H9 (cell line): ENCODE measurements around the gene AP1B1. TPM values are rescaled to one million over a fixed set of nuclear protein-coding genes. Genes with fewer than 3 reads are reported as not detected.

Source experiments
- DNase-seq: peaks from one replicate; pipeline ENCODE4 v3.0.0-alpha.2; 2017
- H2AFZ ChIP-seq: one replicate; pipeline ENCODE4 v1.6.1; 2013; ENCODE audit warnings: mild to moderate bottlenecking, low read length, control low read depth, moderate library complexity
- H2AK5ac ChIP-seq: 2 replicates; pipeline ENCODE4 v1.6.1; 2013; ENCODE audit warnings: low read length, control low read depth, mixed read lengths; ENCODE audit not compliant: insufficient read length
- H2BK120ac ChIP-seq: one replicate; pipeline ENCODE4 v1.6.1; 2013; ENCODE audit warnings: low read depth, mild to moderate bottlenecking, low read length, control low read depth, inconsistent platforms; ENCODE audit not compliant: poor library complexity, severe bottlenecking
- H2BK12ac ChIP-seq: 2 replicates; pipeline ENCODE4 v1.6.1; 2013; ENCODE audit warnings: low read length, control low read depth, mixed read lengths, low read depth; ENCODE audit not compliant: insufficient read length
- H2BK15ac ChIP-seq: 2 replicates; pipeline ENCODE4 v1.6.1; 2013; ENCODE audit warnings: low read depth, low read length, control low read depth
- H2BK20ac ChIP-seq: one replicate; pipeline ENCODE4 v1.6.1; 2013; ENCODE audit warnings: low read depth, mild to moderate bottlenecking, low read length, control low read depth, inconsistent platforms; ENCODE audit not compliant: poor library complexity, severe bottlenecking
- H2BK5ac ChIP-seq: 2 replicates; pipeline ENCODE4 v1.6.1; 2013; ENCODE audit warnings: low read length, control low read depth, mixed read lengths; ENCODE audit not compliant: insufficient read length
- H3K14ac ChIP-seq: 2 replicates; pipeline ENCODE4 v1.6.1; 2013; ENCODE audit warnings: low read length, control low read depth; ENCODE audit not compliant: insufficient read depth
- H3K18ac ChIP-seq: 2 replicates; pipeline ENCODE4 v1.6.1; 2013; ENCODE audit warnings: low read depth, mild to moderate bottlenecking, mixed read lengths, low read length, control low read depth; ENCODE audit not compliant: insufficient read length
- H3K23ac ChIP-seq: 2 replicates; pipeline ENCODE4 v1.6.1; 2013; ENCODE audit warnings: low read length, control low read depth, mixed read lengths, low read depth; ENCODE audit not compliant: insufficient read length
- H3K23me2 ChIP-seq: 2 replicates; pipeline ENCODE4 v1.6.1; 2013; ENCODE audit warnings: low read depth, mild to moderate bottlenecking, mixed read lengths, low read length, control low read depth; ENCODE audit not compliant: insufficient read length, poor library complexity, severe bottlenecking
- H3K27ac ChIP-seq: 2 replicates; pipeline ENCODE4 v1.5.1; 2013; ENCODE audit warnings: low read length, control low read depth, mixed read lengths, low read depth; ENCODE audit not compliant: insufficient read length
- H3K27me3 ChIP-seq: 2 replicates; pipeline ENCODE4 v1.6.1; 2013; ENCODE audit warnings: low read length, control low read depth, inconsistent platforms; ENCODE audit not compliant: insufficient read depth
- H3K4ac ChIP-seq: 2 replicates; pipeline ENCODE4 v1.6.1; 2013; ENCODE audit warnings: low read depth, mild to moderate bottlenecking, control low read depth, inconsistent platforms, low read length, moderate library complexity
- H3K4me1 ChIP-seq: 2 replicates; pipeline ENCODE4 v1.6.1; 2013; ENCODE audit warnings: low read length, control low read depth, inconsistent platforms; ENCODE audit not compliant: insufficient read depth
- H3K4me2 ChIP-seq: 2 replicates; pipeline ENCODE4 v1.6.1; 2013; ENCODE audit warnings: low read length, control low read depth, mixed read lengths; ENCODE audit not compliant: insufficient read length, insufficient read depth
- H3K56ac ChIP-seq: 2 replicates; pipeline ENCODE4 v1.6.1; 2013; ENCODE audit warnings: low read depth, mild to moderate bottlenecking, mixed read lengths, low read length, control low read depth; ENCODE audit not compliant: insufficient read length
- H3K79me1 ChIP-seq: 2 replicates; pipeline ENCODE4 v1.6.1; 2013; ENCODE audit warnings: low read depth, mild to moderate bottlenecking, moderate library complexity, low read length, control low read depth, inconsistent platforms; ENCODE audit not compliant: insufficient read depth, poor library complexity, severe bottlenecking
- H3K79me2 ChIP-seq: 2 replicates; pipeline ENCODE4 v1.6.1; 2013; ENCODE audit warnings: low read length, control low read depth, inconsistent platforms; ENCODE audit not compliant: insufficient read depth
- H3K9ac ChIP-seq: 2 replicates; pipeline ENCODE4 v1.6.1; 2013; ENCODE audit warnings: low read length, control low read depth, mixed read lengths; ENCODE audit not compliant: insufficient read length; ENCODE audit errors: extremely low read depth
- H3K9me3 ChIP-seq: one replicate; pipeline ENCODE4 v1.6.1; 2013; ENCODE audit warnings: low read depth, low read length, inconsistent platforms; ENCODE audit not compliant: control insufficient read depth
- H3T11ph ChIP-seq: one replicate; pipeline ENCODE4 v1.6.1; 2013; ENCODE audit warnings: mild to moderate bottlenecking, low read length, control low read depth, inconsistent platforms
- H4K20me1 ChIP-seq: one replicate; pipeline ENCODE4 v1.6.1; 2013; ENCODE audit not compliant: control insufficient read depth, insufficient read length, insufficient read depth
- H4K5ac ChIP-seq: 2 replicates; pipeline ENCODE4 v1.6.1; 2013; ENCODE audit warnings: low read depth, mild to moderate bottlenecking, mixed read lengths, low read length, control low read depth; ENCODE audit not compliant: insufficient read length
- H4K8ac ChIP-seq: replicated peaks from 2 replicates; pipeline ENCODE4 v1.6.1; 2013; ENCODE audit warnings: low read length, control low read depth, mixed read lengths, low read depth; ENCODE audit not compliant: insufficient read length
- H4K91ac ChIP-seq: 2 replicates; pipeline ENCODE4 v1.6.1; 2013; ENCODE audit warnings: low read depth, mild to moderate bottlenecking, moderate library complexity, mixed read lengths, low read length, control low read depth; ENCODE audit not compliant: insufficient read length
- H3K27ac Mint-ChIP-seq, 3 experiments: 2 replicates in 2 of 3; 3 replicates in 1 of 3; pipeline ENCODE4 v1.8.0; 2020 to 2021; ENCODE audit warnings: mixed read lengths in 3 of 3, mild to moderate bottlenecking in 1 of 3, moderate library complexity in 1 of 3
- H3K27me3 Mint-ChIP-seq: 2 replicates; pipeline ENCODE4 v1.8.0; 2021; ENCODE audit warnings: low read depth, mild to moderate bottlenecking, moderate library complexity, mixed read lengths
- H3K36me3 Mint-ChIP-seq, 3 experiments: 2 replicates in 2 of 3; 3 replicates in 1 of 3; pipeline ENCODE4 v1.8.0; 2020 to 2021; ENCODE audit warnings: low read depth in 3 of 3, mixed read lengths in 3 of 3; ENCODE audit not compliant: insufficient read depth in 1 of 3
- H3K4me1 Mint-ChIP-seq, 2 experiments: 2 replicates each; pipeline ENCODE4 v1.8.0; 2020; ENCODE audit warnings: mixed read lengths in 2 of 2
- H3K4me3 Mint-ChIP-seq, 2 experiments: 2 replicates in 1 of 2; 3 replicates in 1 of 2; pipeline ENCODE4 v1.8.0; 2020 to 2021; ENCODE audit warnings: mild to moderate bottlenecking in 2 of 2, mixed read lengths in 2 of 2, moderate library complexity in 1 of 2
- H3K9me3 Mint-ChIP-seq, 2 experiments: 2 replicates in 1 of 2; 3 replicates in 1 of 2; pipeline ENCODE4 v1.8.0; 2020; ENCODE audit warnings: mild to moderate bottlenecking in 2 of 2, mixed read lengths in 2 of 2, moderate library complexity in 1 of 2
- CTCF ChIP-seq: fragments of 200-600 bp; sonication (generic); conservative IDR thresholded peaks from 3 replicates; pipeline ENCODE4 v1.8.0; 2021; ENCODE audit warnings: antibody characterized with exemption, mild to moderate bottlenecking
- WGBS: extraction: QIAGEN DNeasy Blood & Tissue Kit; methylation state at CpG from one replicate; pipeline ENCODE4 v1.1.7; 2013; ENCODE audit warnings: missing lambda C conversion rate, low lambda C conversion rate, mixed read lengths; ENCODE audit not compliant: insufficient read length; ENCODE audit errors: extremely low coverage; 5-methylcytosine and 5-hydroxymethylcytosine counted together
- total RNA-seq: library from RNA; stranded (reverse); gene quantifications from 2 replicates; pipeline ENCODE4 v1.2.1, GENCODE V29; 2021

The AP1B1 gene
- total RNA-seq, 1 experiment from 2014 or later, result 64.0 TPM

DNA sequence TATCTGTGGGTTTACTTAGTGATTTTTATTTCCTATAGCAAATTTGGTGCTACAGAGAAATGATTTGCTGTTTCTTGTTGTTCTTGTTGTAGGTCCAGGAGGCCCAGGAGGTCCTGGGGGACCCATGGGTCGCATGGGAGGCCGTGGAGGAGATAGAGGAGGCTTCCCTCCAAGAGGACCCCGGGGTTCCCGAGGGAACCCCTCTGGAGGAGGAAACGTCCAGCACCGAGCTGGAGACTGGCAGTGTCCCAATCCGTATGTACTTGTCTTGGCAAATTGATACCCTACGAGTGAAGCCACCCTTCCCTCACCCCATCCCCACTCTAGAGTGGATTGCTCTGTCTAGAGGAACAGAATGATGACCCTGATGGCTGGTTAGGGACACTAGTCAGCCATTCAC lies 89.7 kb downstream of the AP1B1 start:
- no CpG with 5 or more reads among the region's 8 CpGs for WGBS
- H2AK5ac ChIP-seq, result no peak overlapping the region
- Mint-ChIP-seq H3K27ac (peak overlapping the region in 1 of 3 experiments; percentile 74; a peak in 1 of 7 replicates), H3K27me3 (no peaks in the 10 kb centered on the region; the same call in none of the 2 replicates), H3K36me3 (peaks cover 54 to 78% (median 62%) of the 10 kb centered on the region in 3 experiments), H3K9me3 (no peaks in the 10 kb centered on the region), H3K4me3 (no peak overlapping the region), H3K4me1 (peaks cover 3 to 8% of the 10 kb centered on the region in 2 experiments; a peak in 2 of 4 replicates)
- H3K23me2 ChIP-seq, result no peaks in the 10 kb centered on the region
- H3K4ac ChIP-seq, result no peak overlapping the region
- no peak overlapping the region for H2AFZ ChIP-seq
- no peak overlapping the region for H3K14ac ChIP-seq
- no peak for TF ChIP-seq CTCF
- no peak for DNase-seq
- no peak overlapping the region for H3K27ac ChIP-seq
- H2BK5ac ChIP-seq, result no peak overlapping the region
- no peaks in the 10 kb centered on the region for H3K79me1 ChIP-seq
- no peak overlapping the region for H3K9ac ChIP-seq
- no peak overlapping the region for H2BK120ac ChIP-seq
- no peak overlapping the region for H3K23ac ChIP-seq
- H3T11ph ChIP-seq, result no peak overlapping the region
- no peak overlapping the region for H2BK12ac ChIP-seq
- H4K8ac ChIP-seq, result no peak overlapping the region
- H3K4me1 ChIP-seq, result no peaks in the 10 kb centered on the region
- no peak overlapping the region for H3K56ac ChIP-seq
- H3K4me2 ChIP-seq, result no peak overlapping the region
- H2BK20ac ChIP-seq, result no peak overlapping the region
- H3K9me3 ChIP-seq, result no peaks in the 10 kb centered on the region
- H3K18ac ChIP-seq, result no peak overlapping the region
- H4K20me1 ChIP-seq, result no peaks in the 10 kb centered on the region
- no peak overlapping the region for H4K5ac ChIP-seq
- H2BK15ac ChIP-seq, result no peak overlapping the region
- no peaks in the 10 kb centered on the region for H3K27me3 ChIP-seq
- no peak overlapping the region for H4K91ac ChIP-seq
- no peaks in the 10 kb centered on the region for H3K79me2 ChIP-seq
